K562 (cell line): ENCODE data around the gene ATP6V0A1. TPM values are rescaled to one million over a fixed set of nuclear protein-coding genes. Genes with fewer than 3 reads are reported as not detected.
A peak's percentile ranks its signal among the peaks of the same experiment; 100 is the strongest.

Source experiments
- ATAC-seq: fragments of 200-7000 bp; cut with Tn5 transposase; 3 replicates; pipeline ENCODE4 v1.9.1; 2020; ENCODE audit warnings: moderate library complexity
- BruUV-seq: library from RNA; stranded (reverse); fragments of 400-500 nt; replicated peaks from 2 replicates; lab custom pipeline; 2021; lab: Mats Ljungman, UMichigan
- CTCF ChIA-PET: fragments of 300-600 bp; formaldehyde crosslinking; extraction: SDS; loops from one replicate; lab custom pipeline; 2021; ENCODE audit warnings: low intra/inter-chr PET ratio; lab: Yijun Ruan, JAX
- POLR2A ChIA-PET: fragments of 300-600, 350-650 bp; sonication (Branson Sonifier 250); formaldehyde crosslinking; extraction: SDS; loops from one replicate; lab custom pipeline; 2021; ENCODE audit warnings: antibody characterized with exemption, inconsistent platforms; lab: Yijun Ruan, JAX
- DNase-seq, 4 experiments: peaks; one replicate each; pipeline versions ENCODE4 v3.0.0 to v3.0.0-alpha.2; 2011 to 2018; ENCODE audit warnings: low spot score in 3 of 4, mixed read lengths in 3 of 4; ENCODE audit errors: extremely low read depth in 1 of 4
- FAIRE-seq: peaks from 2 replicates; lab custom pipeline; 2011; peaks lifted over from hg19 to GRCh38; lab: Jason Lieb, UNC
- H2AFZ ChIP-seq: 2 replicates; pipeline ENCODE4 v1.6.0; 2011; ENCODE audit warnings: low read depth, low read length, control low read depth, inconsistent platforms
- H3K27ac ChIP-seq: fragments of 200-600 bp; 3 replicates; pipeline ENCODE4 v1.8.0; 2011; ENCODE audit warnings: low read depth, mild to moderate bottlenecking, control low read depth, inconsistent platforms, low read length, moderate library complexity, mixed read lengths; ENCODE audit errors: extremely low read depth
- H3K27me3 ChIP-seq, 2 experiments: fragments of 300-600 bp in 1 of 2; 2 replicates in 1 of 2; 3 replicates in 1 of 2; pipeline versions ENCODE4 v1.6.0 to v1.8.0; 2011; ENCODE audit warnings: inconsistent platforms in 2 of 2, low read length in 2 of 2, mild to moderate bottlenecking in 1 of 2, mixed read lengths in 1 of 2, moderate library complexity in 1 of 2; ENCODE audit not compliant: control insufficient read depth in 2 of 2, insufficient read depth in 2 of 2
- H3K36me3 ChIP-seq: fragments of 300-600 bp; 3 replicates; pipeline ENCODE4 v1.8.0; 2011; ENCODE audit warnings: mild to moderate bottlenecking, low read length, inconsistent platforms; ENCODE audit not compliant: control insufficient read depth, insufficient read depth
- H3K4me1 ChIP-seq, 2 experiments: fragments of 200-600 bp in 1 of 2; replicated peaks in 1 of 2; 2 replicates in 1 of 2; 3 replicates in 1 of 2; pipeline versions ENCODE4 v1.5.1 to v1.8.0; 2011; ENCODE audit warnings: inconsistent platforms in 2 of 2, low read length in 2 of 2, mild to moderate bottlenecking in 1 of 2, mixed read lengths in 1 of 2, moderate library complexity in 1 of 2; ENCODE audit not compliant: control insufficient read depth in 2 of 2, insufficient read depth in 2 of 2
- H3K4me2 ChIP-seq: 2 replicates; pipeline ENCODE4 v1.6.1; 2011; ENCODE audit warnings: low read length, control low read depth, inconsistent platforms, mixed read lengths; ENCODE audit not compliant: insufficient read depth
- H3K4me3 ChIP-seq: fragments of 200-600 bp; sonication (generic), shearing (Covaris generic); 2 replicates; pipeline ENCODE4 v1.5.1; 2016; ENCODE audit warnings: control low read depth, inconsistent platforms
- H3K79me2 ChIP-seq: fragments of 200-600 bp; 3 replicates; pipeline ENCODE4 v1.8.0; 2011; ENCODE audit warnings: low read length, inconsistent platforms; ENCODE audit not compliant: control insufficient read depth, insufficient read depth
- H3K9ac ChIP-seq, 2 experiments: 2 replicates each; pipeline versions ENCODE4 v1.6.0 to v1.6.1; 2011; ENCODE audit warnings: low read depth in 2 of 2, low read length in 2 of 2, control low read depth in 1 of 2, inconsistent platforms in 1 of 2, mild to moderate bottlenecking in 1 of 2, mixed read lengths in 1 of 2; ENCODE audit not compliant: insufficient read depth in 1 of 2
- H3K9me1 ChIP-seq: one replicate; pipeline ENCODE4 v1.6.0; 2011; ENCODE audit warnings: inconsistent platforms, mild to moderate bottlenecking, low read length, moderate library complexity; ENCODE audit not compliant: control insufficient read depth, insufficient read depth
- H3K9me3 ChIP-seq: replicated peaks from 2 replicates; pipeline ENCODE4 v1.5.1; 2011; ENCODE audit warnings: low read depth, low read length, inconsistent platforms; ENCODE audit not compliant: control insufficient read depth, insufficient read depth
- H4K20me1 ChIP-seq: replicated peaks from 2 replicates; pipeline ENCODE4 v1.6.1; 2011; ENCODE audit warnings: low read length, inconsistent platforms, mixed read lengths; ENCODE audit not compliant: control insufficient read depth, insufficient read depth
- DPF2 ChIP-seq: fragments of 450-650 bp; IDR thresholded peaks from 2 replicates; pipeline ENCODE4 v1.6.1; 2016
- MEIS2 ChIP-seq: fragments of 450-650 bp; IDR thresholded peaks from 2 replicates; pipeline ENCODE4 v1.6.1; 2014; ENCODE audit warnings: mild to moderate bottlenecking; ENCODE audit not compliant: partially characterized antibody
- RFX1 ChIP-seq: fragments of 450-650 bp; IDR thresholded peaks from 2 replicates; pipeline ENCODE4 v1.6.1; 2016; ENCODE audit warnings: mild to moderate bottlenecking, moderate library complexity
- WGBS: fragments of 100-300 bp; shearing (Covaris generic); methylation state at CpG from one replicate; pipeline ENCODE4 v1.1.6; 2016; ENCODE audit warnings: low coverage, mixed read lengths; ENCODE audit not compliant: insufficient coverage; ENCODE audit errors: missing lambda C conversion rate; 5-methylcytosine and 5-hydroxymethylcytosine counted together
- in situ Hi-C: fragments of 300-500 bp; cut with MboI; formaldehyde crosslinking; loops from 4 replicates; pipeline ENCODE4 v1.15.0; 2018; ENCODE audit warnings: inconsistent platforms, mixed read lengths
- intact Hi-C: fragments of 100-400 bp; cut with micrococcal nuclease; formaldehyde crosslinking; loops from 2 replicates; pipeline ENCODE4 v1.14.2; 2022
- polyA plus RNA-seq, 8 experiments: library from polyadenylated mRNA; depleted of rRNA in 4 of 8; stranded (reverse) in 5 of 8; unstranded in 3 of 8; fragments of >200 nt; fragmentation: Nextera tagmentation in 2 of 8; fragmentation: Illumina TruSeq in 1 of 8; extraction: Ambion mirVana in 2 of 8; extraction: Trizol in 1 of 8; gene quantifications; 2 replicates each; pipeline versions ENCODE4 v1.2.1 to v1.2.3, GENCODE V29; 2011 to 2014; ENCODE audit warnings: inconsistent platforms in 1 of 8, missing spikeins in 1 of 8
- total RNA-seq, 7 experiments: library from RNA; depleted of rRNA in 6 of 7; stranded (reverse); fragments of >200 nt in 6 of 7; fragmentation: Illumina TruSeq in 2 of 7; extraction: Trizol in 2 of 7; gene quantifications; 2 replicates each; pipeline versions ENCODE4 v1.2.1 to v1.2.3, GENCODE V29; 2011 to 2021; ENCODE audit warnings: low replicate concordance in 1 of 7
- TF ChIP-seq, protein P1 (sequence below): fragments of 450-650 bp; IDR thresholded peaks from 2 replicates; pipeline ENCODE4 v1.6.1; 2016
- TF ChIP-seq, protein P2 (sequence below): fragments of 200-800 bp; sonication (Bioruptor generic); IDR thresholded peaks from 2 replicates; pipeline ENCODE4 v1.6.1; 2017; ENCODE audit warnings: missing genetic modification characterization, missing compliant biosample characterization
- TF ChIP-seq, protein P3 (sequence below): sonication (generic); formaldehyde crosslinking; IDR thresholded peaks from 2 replicates; pipeline ENCODE4 v1.8.1; 2022; ENCODE audit warnings: missing genetic modification reagents
- TF ChIP-seq, protein P4 (sequence below), 2 experiments: IDR thresholded peaks in 1 of 2; conservative IDR thresholded peaks in 1 of 2; 2 replicates each; pipeline ENCODE4 v1.6.1; 2016; ENCODE audit warnings: low read depth in 2 of 2, mild to moderate bottlenecking in 1 of 2, missing compliant biosample characterization in 1 of 2, missing genetic modification characterization in 1 of 2, moderate library complexity in 1 of 2

The ATP6V0A1 gene
- total and polyA plus RNA-seq, 9 of the 15 experiments (the other 6 are each of a cell fraction or from before 2014, with no cell fraction given) = 11.8 to 158 (median 75.5) TPM

DNA sequence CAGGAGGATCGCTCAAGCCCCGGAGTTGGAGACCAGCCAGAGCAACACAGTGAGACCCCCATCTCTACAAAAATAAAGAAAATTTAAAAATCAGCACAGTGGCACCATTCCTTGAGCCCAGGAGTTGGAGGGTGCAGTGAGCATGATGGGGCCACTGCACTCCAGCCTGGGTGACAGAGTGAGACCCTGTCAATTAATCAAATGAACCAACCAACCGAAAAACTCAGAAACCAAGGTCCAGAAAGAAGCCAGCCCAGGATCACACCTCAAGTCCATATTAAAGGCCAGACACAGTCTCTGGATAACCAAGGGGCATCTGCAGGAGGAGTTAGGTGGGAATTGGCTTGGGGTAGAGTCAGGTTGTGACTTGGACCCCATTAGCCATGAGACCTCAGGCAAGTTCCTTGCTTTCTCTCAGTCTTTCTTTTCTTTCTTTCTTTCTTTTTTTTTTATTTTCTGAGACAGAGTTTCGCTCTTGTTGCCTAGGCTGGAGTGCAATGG lies 96.5 kb downstream of the ATP6V0A1 start:
- TSS peak; percentile 78 for BruUV-seq
- Histone ChIP-seq H2AFZ (peak overlapping the region; percentile 85), H3K4me3 (peak overlapping the region; percentile 87), H3K9me3 (no peaks in the 10 kb centered on the region), H3K27me3 (no peaks in the 10 kb centered on the region), H3K9ac (peak overlapping the region; percentile 66 to 100), H3K4me2 (peak overlapping the region; percentile 96), H3K9me1 (no peaks in the 10 kb centered on the region), H3K79me2 (peaks cover 26% of the 10 kb centered on the region), H4K20me1 (no peaks in the 10 kb centered on the region), H3K27ac (peak overlapping the region; percentile 91), H3K36me3 (peaks cover 4% of the 10 kb centered on the region; the same call in 1 of the 3 replicates), H3K4me1 (peaks cover 18 to 45% of the 10 kb centered on the region in 2 experiments; a peak in 4 of 5 replicates)
- no peak for ATAC-seq
- CTCF ChIA-PET = no interaction called here
- no peak for DNase-seq
- FAIRE-seq = peak; percentile 6
- in situ Hi-C loops = no loop called here
- TF ChIP-seq, protein P1, sequence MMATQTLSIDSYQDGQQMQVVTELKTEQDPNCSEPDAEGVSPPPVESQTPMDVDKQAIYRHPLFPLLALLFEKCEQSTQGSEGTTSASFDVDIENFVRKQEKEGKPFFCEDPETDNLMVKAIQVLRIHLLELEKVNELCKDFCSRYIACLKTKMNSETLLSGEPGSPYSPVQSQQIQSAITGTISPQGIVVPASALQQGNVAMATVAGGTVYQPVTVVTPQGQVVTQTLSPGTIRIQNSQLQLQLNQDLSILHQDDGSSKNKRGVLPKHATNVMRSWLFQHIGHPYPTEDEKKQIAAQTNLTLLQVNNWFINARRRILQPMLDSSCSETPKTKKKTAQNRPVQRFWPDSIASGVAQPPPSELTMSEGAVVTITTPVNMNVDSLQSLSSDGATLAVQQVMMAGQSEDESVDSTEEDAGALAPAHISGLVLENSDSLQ = peak; percentile 34; the same call in 1 of the 2 replicates
- peak; percentile 39 for TF ChIP-seq MEIS2
- TF ChIP-seq, protein P2, sequence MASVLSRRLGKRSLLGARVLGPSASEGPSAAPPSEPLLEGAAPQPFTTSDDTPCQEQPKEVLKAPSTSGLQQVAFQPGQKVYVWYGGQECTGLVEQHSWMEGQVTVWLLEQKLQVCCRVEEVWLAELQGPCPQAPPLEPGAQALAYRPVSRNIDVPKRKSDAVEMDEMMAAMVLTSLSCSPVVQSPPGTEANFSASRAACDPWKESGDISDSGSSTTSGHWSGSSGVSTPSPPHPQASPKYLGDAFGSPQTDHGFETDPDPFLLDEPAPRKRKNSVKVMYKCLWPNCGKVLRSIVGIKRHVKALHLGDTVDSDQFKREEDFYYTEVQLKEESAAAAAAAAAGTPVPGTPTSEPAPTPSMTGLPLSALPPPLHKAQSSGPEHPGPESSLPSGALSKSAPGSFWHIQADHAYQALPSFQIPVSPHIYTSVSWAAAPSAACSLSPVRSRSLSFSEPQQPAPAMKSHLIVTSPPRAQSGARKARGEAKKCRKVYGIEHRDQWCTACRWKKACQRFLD (CRISPR knock-in tag) = 0 out of 2 replicates have a peak, but pooled peaks have one; percentile 7
- TF ChIP-seq RFX1 = no peak
- no peak for TF ChIP-seq DPF2
- TF ChIP-seq, protein P3, sequence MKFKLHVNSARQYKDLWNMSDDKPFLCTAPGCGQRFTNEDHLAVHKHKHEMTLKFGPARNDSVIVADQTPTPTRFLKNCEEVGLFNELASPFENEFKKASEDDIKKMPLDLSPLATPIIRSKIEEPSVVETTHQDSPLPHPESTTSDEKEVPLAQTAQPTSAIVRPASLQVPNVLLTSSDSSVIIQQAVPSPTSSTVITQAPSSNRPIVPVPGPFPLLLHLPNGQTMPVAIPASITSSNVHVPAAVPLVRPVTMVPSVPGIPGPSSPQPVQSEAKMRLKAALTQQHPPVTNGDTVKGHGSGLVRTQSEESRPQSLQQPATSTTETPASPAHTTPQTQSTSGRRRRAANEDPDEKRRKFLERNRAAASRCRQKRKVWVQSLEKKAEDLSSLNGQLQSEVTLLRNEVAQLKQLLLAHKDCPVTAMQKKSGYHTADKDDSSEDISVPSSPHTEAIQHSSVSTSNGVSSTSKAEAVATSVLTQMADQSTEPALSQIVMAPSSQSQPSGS (CRISPR knock-in tag) = no peak
- TF ChIP-seq, protein P4, sequence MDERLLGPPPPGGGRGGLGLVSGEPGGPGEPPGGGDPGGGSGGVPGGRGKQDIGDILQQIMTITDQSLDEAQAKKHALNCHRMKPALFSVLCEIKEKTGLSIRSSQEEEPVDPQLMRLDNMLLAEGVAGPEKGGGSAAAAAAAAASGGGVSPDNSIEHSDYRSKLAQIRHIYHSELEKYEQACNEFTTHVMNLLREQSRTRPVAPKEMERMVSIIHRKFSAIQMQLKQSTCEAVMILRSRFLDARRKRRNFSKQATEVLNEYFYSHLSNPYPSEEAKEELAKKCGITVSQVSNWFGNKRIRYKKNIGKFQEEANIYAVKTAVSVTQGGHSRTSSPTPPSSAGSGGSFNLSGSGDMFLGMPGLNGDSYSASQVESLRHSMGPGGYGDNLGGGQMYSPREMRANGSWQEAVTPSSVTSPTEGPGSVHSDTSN (CRISPR knock-in tag; IDR thresholded peaks at IDR 0.05; ENCODE audit: low read depth) = no peak
- TF ChIP-seq, protein P4 (tag; conservative IDR thresholded peaks at IDR 0.05; ENCODE audit: low read depth) = 0 out of 2 replicates have a peak, but pooled peaks have one; percentile 28
- 25% methylated on average over 4 of the region's 4 CpGs for WGBS
- POLR2A ChIA-PET = interaction anchor here (0.6 to 1.3 kb wide), 4 partner anchors 18 to 279 kb away, joined by 3 to 4 read pairs (median 3); no protein-coding TSS in a partner anchor
- intact Hi-C loops = no loop called here
